ENCODE results near the gene GLDN.
"Not testable (repeated sequence)": the region's sequence is repeated elsewhere in the genome, so short reads cannot be mapped to it uniquely, and the experiment has no call there.

GLDN gene

GRCh38 chr15:51446029-51446744 is 104.7 kb downstream of the GLDN start:
- not testable (repeated sequence) for DNase-seq (ENCODE audit: low spot score)

- no peak for DNase-seq (ENCODE audit: low spot score)
Measured at GRCh38 chr15:51447855-51448621, 106.6 kb downstream of the GLDN start.

GRCh38 chr15:51448622-51449399 is 107.4 kb downstream of the GLDN start:
- DNase-seq (ENCODE audit: low spot score), result no peak

GRCh38 chr15:51450001-51450400 is 108.5 kb downstream of the GLDN start:
- DNase-seq (ENCODE audit: low spot score), result no peak
